Neutrophil (primary cell): ENCODE measurements around the gene XPNPEP1.

Source experiments
- H3K27ac ChIP-seq: fragments of 200-600 bp; sonication (generic); 2 replicates; pipeline ENCODE4 v1.5.1; 2016; ENCODE audit warnings: mild to moderate bottlenecking, moderate library complexity
- H3K27me3 ChIP-seq: fragments of 200-600 bp; sonication (generic); 2 replicates; pipeline ENCODE4 v1.6.0; 2016; ENCODE audit warnings: mild to moderate bottlenecking
- H3K36me3 ChIP-seq: fragments of 200-600 bp; sonication (generic); 2 replicates; pipeline ENCODE4 v1.5.1; 2017
- H3K4me1 ChIP-seq, 2 experiments: fragments of 200-600 bp in 1 of 2; sonication (generic) in 1 of 2; 1 replicate in 1 of 2; 2 replicates in 1 of 2; pipeline versions ENCODE4 v1.5.1 to v1.6.1; 2013 to 2016; ENCODE audit warnings: low read depth in 1 of 2, low read length in 1 of 2, mild to moderate bottlenecking in 1 of 2, moderate library complexity in 1 of 2; ENCODE audit not compliant: control insufficient read depth in 1 of 2, insufficient read depth in 1 of 2
- H3K4me3 ChIP-seq, 2 experiments: fragments of 200-600 bp in 1 of 2; sonication (generic) in 1 of 2; 1 replicate in 1 of 2; 2 replicates in 1 of 2; pipeline ENCODE4 v1.5.1; 2013 to 2016; ENCODE audit warnings: low read depth in 1 of 2, low read length in 1 of 2, mild to moderate bottlenecking in 1 of 2, moderate library complexity in 1 of 2
- H3K9me3 ChIP-seq: fragments of 200-600 bp; sonication (generic); 2 replicates; pipeline ENCODE4 v1.5.1; 2016
- CTCF ChIP-seq: fragments of 200-600 bp; sonication (generic); IDR thresholded peaks from 2 replicates; pipeline ENCODE4 v1.5.1; 2016; ENCODE audit warnings: antibody characterized with exemption

Gene XPNPEP1

DNA sequence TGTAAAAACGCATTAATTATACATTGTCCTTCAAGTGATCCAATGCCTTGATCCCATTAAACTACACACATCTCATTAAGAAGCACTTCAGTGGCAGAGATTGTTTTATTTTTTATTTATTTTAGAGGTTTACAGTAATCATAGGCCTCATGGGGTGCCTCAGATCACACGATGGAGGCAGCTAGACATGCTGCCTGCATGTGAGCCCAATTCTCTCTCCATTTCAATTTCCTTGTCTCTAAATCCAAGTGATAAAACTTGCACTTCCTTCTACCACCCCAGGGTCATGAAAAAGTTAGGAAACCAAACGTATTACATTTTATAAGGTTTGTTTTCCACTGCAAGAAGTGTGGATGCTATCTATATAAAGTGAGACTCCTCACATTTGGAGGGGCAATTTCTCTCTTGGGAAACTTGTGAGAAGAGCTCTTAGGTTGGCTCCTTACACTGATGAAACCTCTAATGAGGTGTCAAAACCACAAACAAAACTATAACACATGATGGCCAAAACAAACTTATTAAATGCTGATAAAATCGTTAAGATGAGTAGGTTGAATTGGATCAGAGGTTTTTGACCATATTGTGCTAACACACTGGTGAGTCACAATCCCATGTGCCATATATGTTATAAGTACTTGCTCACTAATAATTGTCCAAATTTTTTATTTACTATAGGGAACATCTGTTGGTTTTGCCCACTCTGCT lies 22.3 kb upstream of the XPNPEP1 start:
- H3K4me1 ChIP-seq = no peaks in the 10 kb centered on the region
- H3K36me3 ChIP-seq = no peaks in the 10 kb centered on the region
- no peak for TF ChIP-seq CTCF
- H3K27me3 ChIP-seq = no peaks in the 10 kb centered on the region
- no peak overlapping the region for H3K27ac ChIP-seq
- no peak overlapping the region for H3K4me3 ChIP-seq
- no peaks in the 10 kb centered on the region for H3K9me3 ChIP-seq

GRCh38 chr10:109944613-109945012 lies 21.3 kb upstream of the XPNPEP1 start:
- no peak overlapping the region for H3K27ac ChIP-seq
- TF ChIP-seq CTCF = no peak
- H3K4me1 ChIP-seq = no peaks in the 10 kb centered on the region
- H3K4me3 ChIP-seq = no peak overlapping the region
- no peaks in the 10 kb centered on the region for H3K27me3 ChIP-seq
- H3K9me3 ChIP-seq = no peaks in the 10 kb centered on the region
- H3K36me3 ChIP-seq = no peaks in the 10 kb centered on the region

DNA sequence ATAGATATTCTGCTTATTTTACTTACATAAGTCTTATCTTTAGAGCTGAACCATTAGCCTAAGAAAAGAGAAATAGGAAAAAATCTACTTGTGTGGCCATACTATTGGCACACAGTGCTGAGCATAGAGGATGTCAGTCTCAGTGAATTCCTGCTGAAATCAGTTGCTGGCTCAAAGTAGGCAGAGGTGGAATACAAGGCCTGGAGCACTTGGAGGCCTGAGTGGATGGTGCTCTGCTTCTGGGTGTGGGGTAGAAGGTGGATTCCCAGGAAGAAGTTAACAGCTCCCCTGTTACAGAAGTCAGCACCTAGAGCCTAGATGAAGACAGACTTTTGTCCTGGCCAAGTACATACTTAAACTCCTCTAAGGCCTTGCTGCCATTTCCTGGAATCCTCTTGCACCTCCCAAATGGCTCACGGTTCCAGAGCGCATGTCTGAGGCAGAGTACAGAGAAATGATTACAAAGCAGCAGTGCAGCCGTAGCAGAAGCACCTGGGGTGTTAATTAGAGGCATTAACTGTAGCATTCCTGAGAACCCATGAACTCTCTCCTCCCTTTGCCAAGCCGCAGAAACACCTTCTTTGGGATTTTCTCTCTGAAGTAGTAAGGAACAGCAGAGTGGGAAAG lies 18.0 kb upstream of the XPNPEP1 start:
- Histone ChIP-seq H3K9me3 (no peaks in the 10 kb centered on the region), H3K4me3 (no peak overlapping the region), H3K36me3 (no peaks in the 10 kb centered on the region), H3K27ac (no peak overlapping the region), H3K27me3 (no peaks in the 10 kb centered on the region), H3K4me1 (no peaks in the 10 kb centered on the region)
- no peak for TF ChIP-seq CTCF

- H3K4me1 ChIP-seq = no peaks in the 10 kb centered on the region
- no peaks in the 10 kb centered on the region for H3K9me3 ChIP-seq
- no peak overlapping the region for H3K27ac ChIP-seq
- H3K27me3 ChIP-seq = no peaks in the 10 kb centered on the region
- H3K36me3 ChIP-seq = no peaks in the 10 kb centered on the region
- no peak for TF ChIP-seq CTCF
- no peak overlapping the region for H3K4me3 ChIP-seq
Measured at GRCh38 chr10:109940553-109940952, 17.2 kb upstream of the XPNPEP1 start.

DNA sequence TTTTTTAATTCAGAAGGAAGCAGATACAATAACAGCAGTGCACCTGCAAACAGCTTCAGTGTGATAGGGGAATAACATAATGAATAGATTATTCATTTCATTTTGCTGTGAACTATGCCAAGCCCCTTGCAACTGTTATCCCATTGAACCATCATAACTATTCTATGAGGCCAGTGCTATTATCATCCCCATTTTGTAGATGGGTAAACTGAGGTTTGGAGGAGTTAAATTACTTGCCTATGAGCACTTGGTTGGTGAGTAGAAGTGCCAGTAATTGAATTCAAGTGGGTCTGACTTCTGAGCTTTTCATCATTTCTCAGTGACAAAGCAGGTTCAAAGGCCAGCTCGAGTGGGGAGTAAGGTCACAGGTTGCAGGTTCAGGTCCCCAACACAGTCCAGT lies 16.8 kb upstream of the XPNPEP1 start:
- TF ChIP-seq CTCF = no peak
- Histone ChIP-seq H3K4me3 (no peak overlapping the region), H3K27ac (no peak overlapping the region), H3K4me1 (no peaks in the 10 kb centered on the region), H3K27me3 (no peaks in the 10 kb centered on the region), H3K36me3 (no peaks in the 10 kb centered on the region), H3K9me3 (no peaks in the 10 kb centered on the region)
